ENCODE results near the gene ZNF474. TPM values are rescaled to one million over a fixed set of nuclear protein-coding genes. Genes with fewer than 3 reads are reported as not detected.

Gene ZNF474
- total and polyA plus RNA-seq, 2 of the 8 experiments (the other 6 are each of a cell fraction or from before 2014, with no cell fraction given), result not detected

- H3K14ac ChIP-seq (ENCODE audit: insufficient read length), result no peak overlapping the region
- 78% methylated on average over 3 of the region's 3 CpGs; no CpG with 5 or more reads in 1 of the 2 experiments for WGBS, 2 experiments (ENCODE audit: extremely low coverage in 1 of 2, insufficient coverage in 1 of 2, insufficient read length in 1 of 2, insufficient replicate concordance in 2 of 2, low coverage in 1 of 2, low lambda C conversion rate in 2 of 2, missing lambda C conversion rate in 1 of 2)
- POLR2A ChIA-PET (ENCODE audit: partially characterized antibody), result no interaction called here
Observed at GRCh38 chr5:122085041-122085440, 44.3 kb upstream of the ZNF474 start.

More at GRCh38 chr5:122085041-122085440, 44.3 kb upstream of the ZNF474 start:
- Histone ChIP-seq H3K18ac (ENCODE audit: extremely low read depth, low read length) (no peak overlapping the region), H3K4me3 (ENCODE audit: extremely low read depth in 1 of 4, insufficient read depth in 2 of 4, low read depth in 3 of 4, low read length in 4 of 4) (no peak overlapping the region), H3K4me1 (replicated peaks in 1 of 4; ENCODE audit: control insufficient read depth in 3 of 4, insufficient read depth in 4 of 4, low read length in 3 of 4) (no peaks in the 10 kb centered on the region), H4K20me1 (replicated peaks in 1 of 2; ENCODE audit: control insufficient read depth in 1 of 2, insufficient read depth in 2 of 2, low read length in 2 of 2) (no peaks in the 10 kb centered on the region), H3K23me2 (ENCODE audit: low read depth, low read length) (no peaks in the 10 kb centered on the region), H3K27ac (ENCODE audit: low read depth, low read length) (no peak overlapping the region), H3K4me2 (ENCODE audit: insufficient read depth in 1 of 2, low read depth in 2 of 2, low read length in 2 of 2) (no peak overlapping the region), H3K23ac (ENCODE audit: insufficient read length) (no peak overlapping the region), H2AK5ac (ENCODE audit: low read depth, low read length) (no peak overlapping the region), H3K9me3 (ENCODE audit: insufficient read depth in 2 of 2, low read depth in 1 of 2, low read length in 1 of 2) (no peaks in the 10 kb centered on the region), H3K9ac (replicated peaks in 1 of 4; ENCODE audit: extremely low read depth in 1 of 4, low read depth in 3 of 4, low read length in 3 of 4) (no peak overlapping the region), H2BK5ac (ENCODE audit: low read depth, low read length) (no peak overlapping the region), H3K4ac (replicated peaks; ENCODE audit: insufficient read length, low read depth, low read length) (no peak overlapping the region), H3K27me3 (replicated peaks in 1 of 4; ENCODE audit: control insufficient read depth in 3 of 4, extremely low read depth in 1 of 4, insufficient read depth in 3 of 4, low read length in 3 of 4) (no peaks in the 10 kb centered on the region; a peak in 1 of 7 replicates), H2BK15ac (ENCODE audit: low read length) (no peak overlapping the region), H3K56ac (replicated peaks; ENCODE audit: insufficient read length, low read depth, low read length) (no peak overlapping the region), H2AFZ (ENCODE audit: low read length) (no peak overlapping the region), H3K36me3 (ENCODE audit: control insufficient read depth in 2 of 4, insufficient read depth in 4 of 4, low read length in 3 of 4) (no peaks in the 10 kb centered on the region), H2BK12ac (ENCODE audit: low read depth, low read length) (no peak overlapping the region), H3K79me1 (ENCODE audit: low read depth, low read length) (no peaks in the 10 kb centered on the region), H3K79me2 (ENCODE audit: control insufficient read depth in 1 of 2, insufficient read depth in 2 of 2, low read length in 2 of 2) (no peaks in the 10 kb centered on the region), H2BK120ac (replicated peaks; ENCODE audit: low read depth, low read length) (no peak overlapping the region), H2BK20ac (ENCODE audit: low read length) (no peak overlapping the region), H4K5ac (ENCODE audit: insufficient read length, low read depth, low read length) (no peak overlapping the region), H4K8ac (ENCODE audit: extremely low read depth, insufficient read depth, low read length) (no peak overlapping the region), H4K91ac (replicated peaks; ENCODE audit: insufficient read length, low read length) (no peak overlapping the region)
- TF ChIP-seq EZH2 (IDR thresholded peaks at IDR 0.05; ENCODE audit: low read depth, low read length, severe bottlenecking) (no peak), E2F6 (IDR thresholded peaks at IDR 0.05) (no peak), RNF2 (IDR thresholded peaks at IDR 0.05; ENCODE audit: borderline replicate concordance, low read depth, low read length, missing control alignments, poor library complexity, severe bottlenecking) (no peak), KDM5A (IDR thresholded peaks at IDR 0.05; ENCODE audit: low read length) (no peak), TAF7 (optimal IDR thresholded peaks at IDR 0.05; ENCODE audit: borderline replicate concordance, low read depth, low read length) (no peak), BCL11A (IDR thresholded peaks at IDR 0.05; ENCODE audit: low read depth in 2 of 2, low read length in 2 of 2) (no peak), MAX (IDR thresholded peaks at IDR 0.05) (no peak), CHD2 (IDR thresholded peaks at IDR 0.05; ENCODE audit: low read length) (no peak), TCF12 (IDR thresholded peaks at IDR 0.05; ENCODE audit: low read depth, low read length) (no peak), SP2 (IDR thresholded peaks at IDR 0.05; ENCODE audit: low read length) (no peak), RAD21 (IDR thresholded peaks at IDR 0.05 in 1 of 2, conservative IDR thresholded peaks at IDR 0.05 in 1 of 2; ENCODE audit: low read depth in 2 of 2, low read length in 2 of 2) (no peak), EGR1 (IDR thresholded peaks at IDR 0.05; ENCODE audit: borderline replicate concordance, low read depth, low read length) (no peak), BACH1 (IDR thresholded peaks at IDR 0.05; ENCODE audit: low read length) (no peak), SP1 (IDR thresholded peaks at IDR 0.05; ENCODE audit: low read depth, low read length) (no peak)
- CTCF ChIA-PET (ENCODE audit: partially characterized antibody), result interaction anchor here (0.7 to 1.4 kb wide), 4 partner anchors 9 to 372 kb away, joined by 3 to 4 read pairs (median 3); no protein-coding TSS in a partner anchor
- no peak for FAIRE-seq
- no peak for DNase-seq (ENCODE audit: low read depth in 1 of 2, low spot score in 2 of 2)

Measured in H1 (cell line).